K562 (cell line): ENCODE results near the gene DUSP5. TPM values are rescaled to one million over a fixed set of nuclear protein-coding genes. Genes with fewer than 3 reads are reported as not detected.

ENCODE experiments used
- ATAC-seq: fragments of 200-7000 bp; cut with Tn5 transposase; 3 replicates; pipeline ENCODE4 v1.9.1; 2020; ENCODE audit warnings: moderate library complexity
- BruUV-seq: library from RNA; stranded (reverse); fragments of 400-500 nt; replicated peaks from 2 replicates; lab custom pipeline; 2021; lab: Mats Ljungman, UMichigan
- CTCF ChIA-PET: fragments of 300-600 bp; formaldehyde crosslinking; extraction: SDS; loops from one replicate; lab custom pipeline; 2021; ENCODE audit warnings: low intra/inter-chr PET ratio; lab: Yijun Ruan, JAX
- POLR2A ChIA-PET: fragments of 300-600, 350-650 bp; sonication (Branson Sonifier 250); formaldehyde crosslinking; extraction: SDS; loops from one replicate; lab custom pipeline; 2021; ENCODE audit warnings: antibody characterized with exemption, inconsistent platforms; lab: Yijun Ruan, JAX
- DNase-seq, 4 experiments: peaks; one replicate each; pipeline versions ENCODE4 v3.0.0 to v3.0.0-alpha.2; 2011 to 2018; ENCODE audit warnings: low spot score in 3 of 4, mixed read lengths in 3 of 4; ENCODE audit errors: extremely low read depth in 1 of 4
- FAIRE-seq: peaks from 2 replicates; lab custom pipeline; 2011; peaks lifted over from hg19 to GRCh38; lab: Jason Lieb, UNC
- H2AFZ ChIP-seq: 2 replicates; pipeline ENCODE4 v1.6.0; 2011; ENCODE audit warnings: low read depth, low read length, control low read depth, inconsistent platforms
- H3K27ac ChIP-seq: fragments of 200-600 bp; 3 replicates; pipeline ENCODE4 v1.8.0; 2011; ENCODE audit warnings: low read depth, mild to moderate bottlenecking, control low read depth, inconsistent platforms, low read length, moderate library complexity, mixed read lengths; ENCODE audit errors: extremely low read depth
- H3K27me3 ChIP-seq, 2 experiments: fragments of 300-600 bp in 1 of 2; 2 replicates in 1 of 2; 3 replicates in 1 of 2; pipeline versions ENCODE4 v1.6.0 to v1.8.0; 2011; ENCODE audit warnings: inconsistent platforms in 2 of 2, low read length in 2 of 2, mild to moderate bottlenecking in 1 of 2, mixed read lengths in 1 of 2, moderate library complexity in 1 of 2; ENCODE audit not compliant: control insufficient read depth in 2 of 2, insufficient read depth in 2 of 2
- H3K36me3 ChIP-seq: fragments of 300-600 bp; 3 replicates; pipeline ENCODE4 v1.8.0; 2011; ENCODE audit warnings: mild to moderate bottlenecking, low read length, inconsistent platforms; ENCODE audit not compliant: control insufficient read depth, insufficient read depth
- H3K4me1 ChIP-seq, 2 experiments: fragments of 200-600 bp in 1 of 2; replicated peaks in 1 of 2; 2 replicates in 1 of 2; 3 replicates in 1 of 2; pipeline versions ENCODE4 v1.5.1 to v1.8.0; 2011; ENCODE audit warnings: inconsistent platforms in 2 of 2, low read length in 2 of 2, mild to moderate bottlenecking in 1 of 2, mixed read lengths in 1 of 2, moderate library complexity in 1 of 2; ENCODE audit not compliant: control insufficient read depth in 2 of 2, insufficient read depth in 2 of 2
- H3K4me2 ChIP-seq: 2 replicates; pipeline ENCODE4 v1.6.1; 2011; ENCODE audit warnings: low read length, control low read depth, inconsistent platforms, mixed read lengths; ENCODE audit not compliant: insufficient read depth
- H3K4me3 ChIP-seq: fragments of 200-600 bp; sonication (generic), shearing (Covaris generic); 2 replicates; pipeline ENCODE4 v1.5.1; 2016; ENCODE audit warnings: control low read depth, inconsistent platforms
- H3K79me2 ChIP-seq: fragments of 200-600 bp; 3 replicates; pipeline ENCODE4 v1.8.0; 2011; ENCODE audit warnings: low read length, inconsistent platforms; ENCODE audit not compliant: control insufficient read depth, insufficient read depth
- H3K9ac ChIP-seq, 2 experiments: 2 replicates each; pipeline versions ENCODE4 v1.6.0 to v1.6.1; 2011; ENCODE audit warnings: low read depth in 2 of 2, low read length in 2 of 2, control low read depth in 1 of 2, inconsistent platforms in 1 of 2, mild to moderate bottlenecking in 1 of 2, mixed read lengths in 1 of 2; ENCODE audit not compliant: insufficient read depth in 1 of 2
- H3K9me1 ChIP-seq: one replicate; pipeline ENCODE4 v1.6.0; 2011; ENCODE audit warnings: inconsistent platforms, mild to moderate bottlenecking, low read length, moderate library complexity; ENCODE audit not compliant: control insufficient read depth, insufficient read depth
- H3K9me3 ChIP-seq: replicated peaks from 2 replicates; pipeline ENCODE4 v1.5.1; 2011; ENCODE audit warnings: low read depth, low read length, inconsistent platforms; ENCODE audit not compliant: control insufficient read depth, insufficient read depth
- H4K20me1 ChIP-seq: replicated peaks from 2 replicates; pipeline ENCODE4 v1.6.1; 2011; ENCODE audit warnings: low read length, inconsistent platforms, mixed read lengths; ENCODE audit not compliant: control insufficient read depth, insufficient read depth
- BRCA1 ChIP-seq, 2 experiments: fragments of 450-650 bp in 1 of 2; sonication (generic) in 1 of 2; formaldehyde crosslinking in 1 of 2; IDR thresholded peaks; 2 replicates each; pipeline versions ENCODE4 v1.5.0 to v1.6.1; 2017 to 2020; ENCODE audit warnings: mild to moderate bottlenecking in 1 of 2, missing genetic modification reagents in 1 of 2
- CHD4 ChIP-seq: fragments of 200-600 bp; sonication (generic); IDR thresholded peaks from 3 replicates; pipeline ENCODE4 v1.6.1; 2012; ENCODE audit warnings: low read depth, mild to moderate bottlenecking, mixed read lengths, low read length, inconsistent platforms; ENCODE audit not compliant: insufficient read depth, insufficient replicate concordance, poor library complexity, severe bottlenecking
- DMBX1 ChIP-seq: fragments of 250-450 bp; sonication (Bioruptor Pico); IDR thresholded peaks from 2 replicates; pipeline ENCODE4 v1.8.0; 2022; ENCODE audit warnings: inconsistent platforms, mild to moderate bottlenecking, moderate library complexity, borderline replicate concordance
- ELF2 ChIP-seq: fragments of 250-450 bp; sonication (Bioruptor Pico); IDR thresholded peaks from 2 replicates; pipeline ENCODE4 v1.5.0; 2021; ENCODE audit warnings: mild to moderate bottlenecking
- PTBP1 ChIP-seq: fragments of 200-400 bp; formaldehyde crosslinking; IDR thresholded peaks from 2 replicates; pipeline ENCODE4 v1.6.1; 2017; ENCODE audit warnings: low read depth, low read length
- RAD21 ChIP-seq, 2 experiments: fragments of 250-450 bp in 1 of 2; fragments of 450-650 bp in 1 of 2; sonication (Bioruptor Pico) in 1 of 2; formaldehyde crosslinking in 1 of 2; IDR thresholded peaks in 1 of 2; conservative IDR thresholded peaks in 1 of 2; 2 replicates each; pipeline versions ENCODE4 v1.4.0 to v1.8.0; 2020 to 2022; ENCODE audit warnings: mild to moderate bottlenecking in 2 of 2, moderate library complexity in 1 of 2
- TCF7L2 ChIP-seq: fragments of 150-350 bp; IDR thresholded peaks from 2 replicates; pipeline ENCODE4 v1.6.1; 2016; ENCODE audit warnings: low read depth, mild to moderate bottlenecking, low read length, moderate library complexity
- WGBS: fragments of 100-300 bp; shearing (Covaris generic); methylation state at CpG from one replicate; pipeline ENCODE4 v1.1.6; 2016; ENCODE audit warnings: low coverage, mixed read lengths; ENCODE audit not compliant: insufficient coverage; ENCODE audit errors: missing lambda C conversion rate; 5-methylcytosine and 5-hydroxymethylcytosine counted together
- in situ Hi-C: fragments of 300-500 bp; cut with MboI; formaldehyde crosslinking; loops from 4 replicates; pipeline ENCODE4 v1.15.0; 2018; ENCODE audit warnings: inconsistent platforms, mixed read lengths
- intact Hi-C: fragments of 100-400 bp; cut with micrococcal nuclease; formaldehyde crosslinking; loops from 2 replicates; pipeline ENCODE4 v1.14.2; 2022
- polyA plus RNA-seq, 8 experiments: library from polyadenylated mRNA; depleted of rRNA in 4 of 8; stranded (reverse) in 5 of 8; unstranded in 3 of 8; fragments of >200 nt; fragmentation: Nextera tagmentation in 2 of 8; fragmentation: Illumina TruSeq in 1 of 8; extraction: Ambion mirVana in 2 of 8; extraction: Trizol in 1 of 8; gene quantifications; 2 replicates each; pipeline versions ENCODE4 v1.2.1 to v1.2.3, GENCODE V29; 2011 to 2014; ENCODE audit warnings: inconsistent platforms in 1 of 8, missing spikeins in 1 of 8
- total RNA-seq, 7 experiments: library from RNA; depleted of rRNA in 6 of 7; stranded (reverse); fragments of >200 nt in 6 of 7; fragmentation: Illumina TruSeq in 2 of 7; extraction: Trizol in 2 of 7; gene quantifications; 2 replicates each; pipeline versions ENCODE4 v1.2.1 to v1.2.3, GENCODE V29; 2011 to 2021; ENCODE audit warnings: low replicate concordance in 1 of 7
- TF ChIP-seq, protein P1 (sequence below): IDR thresholded peaks from 2 replicates; pipeline ENCODE4 v1.6.1; 2014; ENCODE audit warnings: antibody characterized with exemption
- TF ChIP-seq, protein P2 (sequence below): fragments of 450-650 bp; IDR thresholded peaks from 2 replicates; pipeline ENCODE4 v1.6.1; 2016
- TF ChIP-seq, protein P3 (sequence below): sonication (generic); formaldehyde crosslinking; IDR thresholded peaks from 2 replicates; pipeline ENCODE4 v1.8.0; 2022; ENCODE audit warnings: mild to moderate bottlenecking, missing genetic modification reagents, borderline replicate concordance
- TF ChIP-seq, protein P4 (sequence below): fragments of 250-450 bp; sonication (Bioruptor Pico); IDR thresholded peaks from 2 replicates; pipeline ENCODE4 v1.4.0; 2020

DUSP5 gene
- total and polyA plus RNA-seq, 9 of the 15 experiments (the other 6 are each of a cell fraction or from before 2014, with no cell fraction given) = 0.49 to 3.4 (median 2.0) TPM

DNA sequence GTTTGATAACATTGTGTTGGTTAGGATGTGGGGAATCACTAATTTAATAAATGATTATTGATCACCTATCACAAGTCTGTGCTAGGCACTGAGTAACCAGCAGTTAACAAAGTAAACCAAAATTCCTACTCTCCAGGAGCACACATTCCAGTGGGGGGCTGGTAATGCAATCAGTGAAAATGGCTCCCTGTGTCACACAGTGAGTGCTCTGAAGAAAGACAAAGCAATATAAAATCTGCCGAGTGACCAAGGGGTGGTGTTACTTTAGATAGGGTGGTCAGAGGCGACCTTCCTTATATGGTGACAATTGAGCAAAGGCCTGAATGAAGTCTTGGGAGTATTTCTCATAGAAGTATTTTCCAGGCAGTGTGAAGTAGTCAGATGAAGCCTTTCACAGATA is 56.2 kb downstream of the DUSP5 start:
- H4K20me1 ChIP-seq = no peaks in the 10 kb centered on the region
- H3K27ac ChIP-seq = no peak overlapping the region
- in situ Hi-C loops = loop anchor here (5.0 kb wide), 1 partner anchor 242 kb away; no protein-coding TSS in a partner anchor
- H3K4me1 ChIP-seq = no peaks in the 10 kb centered on the region; a peak in 1 of 5 replicates
- no peak overlapping the region for H3K4me3 ChIP-seq
- H3K4me2 ChIP-seq = no peak overlapping the region
- no peak for DNase-seq
- H3K9ac ChIP-seq = no peak overlapping the region
- no peaks in the 10 kb centered on the region; a peak in 3 of 5 replicates for H3K27me3 ChIP-seq
- no peak for FAIRE-seq
- intact Hi-C loops = no loop called here
- POLR2A ChIA-PET = no interaction called here
- H3K9me3 ChIP-seq = no peaks in the 10 kb centered on the region
- no peak for ATAC-seq
- H3K36me3 ChIP-seq = no peaks in the 10 kb centered on the region
- CTCF ChIA-PET = no interaction called here
- WGBS = 4% methylated on average over 2 of the region's 2 CpGs
- BruUV-seq = no TSS peak
- no peaks in the 10 kb centered on the region for H3K9me1 ChIP-seq
- H3K79me2 ChIP-seq = no peaks in the 10 kb centered on the region
- no peak overlapping the region for H2AFZ ChIP-seq
- no peak for TF ChIP-seq TCF7L2
- no peak for TF ChIP-seq PTBP1
- TF ChIP-seq, protein P1, sequence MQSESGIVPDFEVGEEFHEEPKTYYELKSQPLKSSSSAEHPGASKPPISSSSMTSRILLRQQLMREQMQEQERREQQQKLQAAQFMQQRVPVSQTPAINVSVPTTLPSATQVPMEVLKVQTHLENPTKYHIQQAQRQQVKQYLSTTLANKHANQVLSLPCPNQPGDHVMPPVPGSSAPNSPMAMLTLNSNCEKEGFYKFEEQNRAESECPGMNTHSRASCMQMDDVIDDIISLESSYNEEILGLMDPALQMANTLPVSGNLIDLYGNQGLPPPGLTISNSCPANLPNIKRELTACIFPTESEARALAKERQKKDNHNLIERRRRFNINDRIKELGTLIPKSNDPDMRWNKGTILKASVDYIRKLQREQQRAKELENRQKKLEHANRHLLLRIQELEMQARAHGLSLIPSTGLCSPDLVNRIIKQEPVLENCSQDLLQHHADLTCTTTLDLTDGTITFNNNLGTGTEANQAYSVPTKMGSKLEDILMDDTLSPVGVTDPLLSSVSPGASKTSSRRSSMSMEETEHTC = no peak
- TF ChIP-seq RAD21 (CRISPR knock-in tag; conservative IDR thresholded peaks at IDR 0.05 in 1 of 2, IDR thresholded peaks at IDR 0.05 in 1 of 2) = no peak
- TF ChIP-seq BRCA1 (IDR thresholded peaks at IDR 0.05) = no peak
- no peak for TF ChIP-seq BRCA1 (CRISPR knock-in tag; IDR thresholded peaks at IDR 0.05)
- no peak for TF ChIP-seq ELF2 (CRISPR knock-in tag)
- TF ChIP-seq CHD4 = no peak
- TF ChIP-seq, protein P2, sequence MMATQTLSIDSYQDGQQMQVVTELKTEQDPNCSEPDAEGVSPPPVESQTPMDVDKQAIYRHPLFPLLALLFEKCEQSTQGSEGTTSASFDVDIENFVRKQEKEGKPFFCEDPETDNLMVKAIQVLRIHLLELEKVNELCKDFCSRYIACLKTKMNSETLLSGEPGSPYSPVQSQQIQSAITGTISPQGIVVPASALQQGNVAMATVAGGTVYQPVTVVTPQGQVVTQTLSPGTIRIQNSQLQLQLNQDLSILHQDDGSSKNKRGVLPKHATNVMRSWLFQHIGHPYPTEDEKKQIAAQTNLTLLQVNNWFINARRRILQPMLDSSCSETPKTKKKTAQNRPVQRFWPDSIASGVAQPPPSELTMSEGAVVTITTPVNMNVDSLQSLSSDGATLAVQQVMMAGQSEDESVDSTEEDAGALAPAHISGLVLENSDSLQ = no peak
- TF ChIP-seq, protein P3, sequence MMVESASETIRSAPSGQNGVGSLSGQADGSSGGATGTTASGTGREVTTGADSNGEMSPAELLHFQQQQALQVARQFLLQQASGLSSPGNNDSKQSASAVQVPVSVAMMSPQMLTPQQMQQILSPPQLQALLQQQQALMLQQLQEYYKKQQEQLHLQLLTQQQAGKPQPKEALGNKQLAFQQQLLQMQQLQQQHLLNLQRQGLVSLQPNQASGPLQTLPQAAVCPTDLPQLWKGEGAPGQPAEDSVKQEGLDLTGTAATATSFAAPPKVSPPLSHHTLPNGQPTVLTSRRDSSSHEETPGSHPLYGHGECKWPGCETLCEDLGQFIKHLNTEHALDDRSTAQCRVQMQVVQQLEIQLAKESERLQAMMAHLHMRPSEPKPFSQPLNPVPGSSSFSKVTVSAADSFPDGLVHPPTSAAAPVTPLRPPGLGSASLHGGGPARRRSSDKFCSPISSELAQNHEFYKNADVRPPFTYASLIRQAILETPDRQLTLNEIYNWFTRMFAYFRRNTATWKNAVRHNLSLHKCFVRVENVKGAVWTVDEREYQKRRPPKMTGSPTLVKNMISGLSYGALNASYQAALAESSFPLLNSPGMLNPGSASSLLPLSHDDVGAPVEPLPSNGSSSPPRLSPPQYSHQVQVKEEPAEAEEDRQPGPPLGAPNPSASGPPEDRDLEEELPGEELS = no peak
- TF ChIP-seq, protein P4, sequence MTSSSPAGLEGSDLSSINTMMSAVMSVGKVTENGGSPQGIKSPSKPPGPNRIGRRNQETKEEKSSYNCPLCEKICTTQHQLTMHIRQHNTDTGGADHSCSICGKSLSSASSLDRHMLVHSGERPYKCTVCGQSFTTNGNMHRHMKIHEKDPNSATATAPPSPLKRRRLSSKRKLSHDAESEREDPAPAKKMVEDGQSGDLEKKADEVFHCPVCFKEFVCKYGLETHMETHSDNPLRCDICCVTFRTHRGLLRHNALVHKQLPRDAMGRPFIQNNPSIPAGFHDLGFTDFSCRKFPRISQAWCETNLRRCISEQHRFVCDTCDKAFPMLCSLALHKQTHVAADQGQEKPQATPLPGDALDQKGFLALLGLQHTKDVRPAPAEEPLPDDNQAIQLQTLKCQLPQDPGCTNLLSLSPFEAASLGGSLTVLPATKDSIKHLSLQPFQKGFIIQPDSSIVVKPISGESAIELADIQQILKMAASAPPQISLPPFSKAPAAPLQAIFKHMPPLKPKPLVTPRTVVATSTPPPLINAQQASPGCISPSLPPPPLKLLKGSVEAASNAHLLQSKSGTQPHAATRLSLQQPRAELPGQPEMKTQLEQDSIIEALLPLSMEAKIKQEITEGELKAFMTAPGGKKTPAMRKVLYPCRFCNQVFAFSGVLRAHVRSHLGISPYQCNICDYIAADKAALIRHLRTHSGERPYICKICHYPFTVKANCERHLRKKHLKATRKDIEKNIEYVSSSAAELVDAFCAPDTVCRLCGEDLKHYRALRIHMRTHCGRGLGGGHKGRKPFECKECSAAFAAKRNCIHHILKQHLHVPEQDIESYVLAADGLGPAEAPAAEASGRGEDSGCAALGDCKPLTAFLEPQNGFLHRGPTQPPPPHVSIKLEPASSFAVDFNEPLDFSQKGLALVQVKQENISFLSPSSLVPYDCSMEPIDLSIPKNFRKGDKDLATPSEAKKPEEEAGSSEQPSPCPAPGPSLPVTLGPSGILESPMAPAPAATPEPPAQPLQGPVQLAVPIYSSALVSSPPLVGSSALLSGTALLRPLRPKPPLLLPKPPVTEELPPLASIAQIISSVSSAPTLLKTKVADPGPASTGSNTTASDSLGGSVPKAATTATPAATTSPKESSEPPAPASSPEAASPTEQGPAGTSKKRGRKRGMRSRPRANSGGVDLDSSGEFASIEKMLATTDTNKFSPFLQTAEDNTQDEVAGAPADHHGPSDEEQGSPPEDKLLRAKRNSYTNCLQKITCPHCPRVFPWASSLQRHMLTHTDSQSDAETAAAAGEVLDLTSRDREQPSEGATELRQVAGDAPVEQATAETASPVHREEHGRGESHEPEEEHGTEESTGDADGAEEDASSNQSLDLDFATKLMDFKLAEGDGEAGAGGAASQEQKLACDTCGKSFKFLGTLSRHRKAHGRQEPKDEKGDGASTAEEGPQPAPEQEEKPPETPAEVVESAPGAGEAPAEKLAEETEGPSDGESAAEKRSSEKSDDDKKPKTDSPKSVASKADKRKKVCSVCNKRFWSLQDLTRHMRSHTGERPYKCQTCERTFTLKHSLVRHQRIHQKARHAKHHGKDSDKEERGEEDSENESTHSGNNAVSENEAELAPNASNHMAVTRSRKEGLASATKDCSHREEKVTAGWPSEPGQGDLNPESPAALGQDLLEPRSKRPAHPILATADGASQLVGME (CRISPR knock-in tag) = no peak
- TF ChIP-seq DMBX1 (CRISPR knock-in tag) = no peak
